ENCODE results near the gene HK1.

Gene HK1

GRCh38 chr10:69329721-69330178, 51.5 kb downstream of the HK1 start:
- Histone ChIP-seq H3K36me3 (ENCODE audit: control insufficient read depth in 2 of 2, insufficient read depth in 1 of 2, low read length in 2 of 2) (peaks cover 0 to 5% of the 10 kb centered on the region in 2 experiments; a peak in 2 of 3 replicates), H3K4me1 (ENCODE audit: control insufficient read depth, insufficient read depth, low read length) (peaks cover 5% of the 10 kb centered on the region; the same call in 1 of the 2 replicates), H3K4me3 (ENCODE audit: low read depth, low read length) (no peak overlapping the region), H3K9me3 (ENCODE audit: control insufficient read depth, insufficient read depth, low read depth, low read length) (no peaks in the 10 kb centered on the region), H3K27ac (ENCODE audit: extremely low read depth, low read depth, low read length) (no peak overlapping the region)
- POLR2A ChIA-PET: no interaction called here
- TF ChIP-seq KLF9 (tag by site-specific recombination; IDR thresholded peaks at IDR 0.05; ENCODE audit: low read depth): no peak
- no peak for TF ChIP-seq ZNF610 (tag by site-specific recombination; IDR thresholded peaks at IDR 0.05; ENCODE audit: borderline replicate concordance)
- no peak for TF ChIP-seq ZBTB10 (tag by site-specific recombination; IDR thresholded peaks at IDR 0.05)
- no peak for TF ChIP-seq ZNF248 (tag by site-specific recombination; IDR thresholded peaks at IDR 0.05)
- no peak for TF ChIP-seq ZNF2 (tag by site-specific recombination; IDR thresholded peaks at IDR 0.05)
- no peak for TF ChIP-seq ZNF324 (tag by site-specific recombination; IDR thresholded peaks at IDR 0.05)
- TF ChIP-seq ZNF148 (tag by site-specific recombination; IDR thresholded peaks at IDR 0.05; ENCODE audit: borderline replicate concordance): no peak
- CTCF ChIA-PET: no interaction called here

- peaks cover 0 to 5% of the 10 kb centered on the region in 2 experiments; a peak in 2 of 3 replicates for H3K36me3 ChIP-seq (ENCODE audit: control insufficient read depth in 2 of 2, insufficient read depth in 1 of 2, low read length in 2 of 2)
- no peaks in the 10 kb centered on the region for H3K9me3 ChIP-seq (ENCODE audit: control insufficient read depth, insufficient read depth, low read depth, low read length)
- H3K4me3 ChIP-seq (ENCODE audit: low read depth, low read length): no peak overlapping the region
- ChIA-PET POLR2A (interaction anchor here (0.6 kb wide), 1 partner anchor 22 kb away, joined by 4 read pairs; no protein-coding TSS in a partner anchor), CTCF (no interaction called here)
- H3K27ac ChIP-seq (ENCODE audit: extremely low read depth, low read depth, low read length): no peak overlapping the region
- H3K4me1 ChIP-seq (ENCODE audit: control insufficient read depth, insufficient read depth, low read length): peaks cover 5% of the 10 kb centered on the region; the same call in 1 of the 2 replicates
- TF ChIP-seq ZNF692 (tag by site-specific recombination; IDR thresholded peaks at IDR 0.05): no peak
- TF ChIP-seq ZBTB1 (tag by site-specific recombination; IDR thresholded peaks at IDR 0.05): no peak
- no peak for TF ChIP-seq ZNF37A (tag by site-specific recombination; IDR thresholded peaks at IDR 0.05)
- no peak for TF ChIP-seq ZNF529 (tag by site-specific recombination; IDR thresholded peaks at IDR 0.05; ENCODE audit: insufficient replicate concordance)
- TF ChIP-seq ZNF561 (tag by site-specific recombination; IDR thresholded peaks at IDR 0.05; ENCODE audit: borderline replicate concordance): no peak
- no peak for TF ChIP-seq ZNF777 (tag by site-specific recombination; IDR thresholded peaks at IDR 0.05; ENCODE audit: borderline replicate concordance)
- no peak for TF ChIP-seq ZNF610 (tag by site-specific recombination; IDR thresholded peaks at IDR 0.05; ENCODE audit: borderline replicate concordance)
- no peak for TF ChIP-seq KLF17 (tag by site-specific recombination; IDR thresholded peaks at IDR 0.05)
- TF ChIP-seq REST (tag by site-specific recombination; IDR thresholded peaks at IDR 0.05): no peak
- no peak for TF ChIP-seq ZNF280D (tag by site-specific recombination; IDR thresholded peaks at IDR 0.05)
- TF ChIP-seq ZNF354C (tag by site-specific recombination; IDR thresholded peaks at IDR 0.05; ENCODE audit: borderline replicate concordance, low read depth): no peak
Observed at GRCh38 chr10:69331161-69331560, 52.9 kb downstream of the HK1 start.

All from HEK293 (cell line).